GM18526 (cell line): ENCODE data around the gene TRAPPC1.

Experiments
- POLR2A ChIP-seq: IDR thresholded peaks from 3 replicates; pipeline ENCODE4 v1.6.1; 2011; ENCODE audit not compliant: insufficient read length; ENCODE audit errors: extremely low read depth

Gene TRAPPC1

DNA sequence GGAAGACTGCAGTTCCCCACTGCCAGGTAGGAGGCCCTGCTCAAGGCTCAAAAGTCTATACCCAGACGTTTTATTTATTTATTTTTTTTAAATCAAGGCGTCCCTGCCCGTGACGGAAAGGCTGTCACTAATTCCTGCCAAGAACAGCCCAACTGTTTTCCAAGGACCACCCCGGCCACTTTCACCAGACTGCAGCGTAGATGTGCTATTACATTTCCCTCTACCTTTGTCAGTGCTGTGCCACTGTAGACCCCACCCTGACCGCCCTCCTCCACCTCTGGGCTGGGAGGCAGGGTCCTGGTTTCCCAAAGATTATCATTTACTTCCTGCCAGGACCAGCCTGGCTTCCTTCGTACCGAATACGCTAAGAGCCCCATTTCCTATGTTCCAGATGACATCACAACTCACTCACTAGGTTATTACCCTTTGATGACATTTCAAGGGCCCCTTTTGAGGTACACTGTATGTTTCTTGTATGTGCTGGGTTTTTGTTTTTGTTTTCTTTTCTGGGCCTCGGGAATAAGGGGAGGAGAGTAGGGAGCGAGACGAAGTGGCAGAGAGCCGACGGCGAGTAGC lies 9.4 kb downstream of the TRAPPC1 start:
- TF ChIP-seq POLR2A: no peak

GRCh38 chr17:7916808-7917207 lies 14.9 kb downstream of the TRAPPC1 start:
- no peak for TF ChIP-seq POLR2A

DNA sequence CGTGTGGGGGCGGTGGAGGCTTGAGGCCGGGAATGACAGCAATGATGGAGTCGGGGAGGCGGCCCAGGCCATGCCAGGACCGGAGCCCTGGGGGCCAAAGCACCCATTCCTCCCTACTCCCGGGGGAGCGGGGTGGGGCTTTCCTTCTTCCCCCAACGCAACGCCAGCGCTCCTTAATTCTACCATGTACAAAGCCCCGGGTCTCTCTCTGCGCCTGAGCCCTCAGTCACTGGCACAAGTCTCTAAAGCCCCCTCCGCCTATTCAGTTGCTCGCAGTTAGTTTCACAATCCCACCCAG lies 15.4 kb downstream of the TRAPPC1 start:
- no peak for TF ChIP-seq POLR2A

DNA sequence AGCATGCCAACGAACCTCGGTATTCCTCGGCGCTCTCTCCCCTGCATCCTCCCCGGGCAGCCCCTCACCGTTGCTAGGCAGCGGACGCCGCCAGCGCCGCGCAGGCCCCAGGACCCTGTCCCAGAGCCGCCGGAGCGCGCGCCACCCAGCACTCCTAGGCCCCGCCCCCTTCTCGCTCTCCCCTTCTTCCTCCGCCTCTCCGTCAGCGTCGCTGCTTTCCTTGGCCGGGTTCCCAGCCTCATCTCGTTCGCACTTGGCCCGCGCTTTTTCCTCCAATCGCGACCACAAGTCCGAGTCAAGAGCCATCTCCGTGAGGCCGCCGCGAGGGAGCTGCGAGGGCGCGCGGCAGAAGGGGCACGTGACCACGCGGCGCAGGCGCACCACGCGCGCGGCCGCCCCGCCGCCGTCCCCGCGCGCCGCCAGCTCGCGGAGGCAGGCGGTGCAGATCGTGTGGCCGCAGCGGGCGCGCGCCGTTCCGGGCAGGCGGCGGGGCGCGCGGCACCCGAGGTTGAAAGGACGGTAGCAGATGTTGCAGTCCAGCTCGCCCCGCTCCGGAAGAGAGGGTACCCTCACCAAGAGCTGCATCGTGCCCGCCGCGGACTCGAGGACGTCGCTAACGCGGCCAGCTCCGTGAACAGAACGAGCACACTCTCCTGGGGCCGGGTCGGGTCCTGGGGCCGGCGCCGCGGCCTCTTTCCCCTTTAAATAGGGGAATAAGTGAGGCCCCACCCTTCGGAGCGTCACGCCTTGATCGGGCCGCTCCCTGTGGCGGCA lies 15.9 kb downstream of the TRAPPC1 start, which contains the start of gene RNF227:
TSS of gene RNF227 (minus strand) at position 679 of the 774 bp plus-strand sequence. CDS start at position 585, 94 bp downstream.
- TF ChIP-seq POLR2A: peak; percentile 48

DNA sequence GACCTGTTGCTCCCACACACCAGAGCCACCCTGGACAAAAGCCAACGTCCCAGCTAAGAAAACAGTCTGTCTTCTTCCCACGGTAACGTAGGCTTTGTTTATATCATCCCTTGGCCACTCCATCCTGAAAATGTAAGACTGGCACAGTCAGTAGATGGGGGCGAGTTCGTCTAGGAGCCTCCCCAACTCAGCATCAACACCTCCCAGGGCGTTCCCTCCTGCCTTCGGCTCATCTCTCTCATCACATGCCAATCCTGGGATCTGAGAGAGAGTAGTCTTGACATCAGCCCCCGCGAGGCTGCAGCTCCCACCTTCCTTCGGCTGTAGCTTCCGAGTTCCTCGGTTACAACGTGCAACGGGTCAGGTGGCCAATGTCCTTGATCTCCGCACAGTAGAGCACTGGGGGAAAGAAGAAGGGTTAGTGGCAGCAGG lies 16.6 kb downstream of the TRAPPC1 start:
- no peak for TF ChIP-seq POLR2A

- no peak for TF ChIP-seq POLR2A
Measured at GRCh38 chr17:7912927-7913524, 18.7 kb downstream of the TRAPPC1 start.

GRCh38 chr17:7911116-7911515 lies 20.6 kb downstream of the TRAPPC1 start:
- no peak for TF ChIP-seq POLR2A

GRCh38 chr17:7910711-7911110 lies 21.0 kb downstream of the TRAPPC1 start:
- no peak for TF ChIP-seq POLR2A

GRCh38 chr17:7910281-7910680 lies 21.5 kb downstream of the TRAPPC1 start:
- TF ChIP-seq POLR2A: no peak

GRCh38 chr17:7909089-7909488 lies 22.7 kb downstream of the TRAPPC1 start:
- no peak for TF ChIP-seq POLR2A

GRCh38 chr17:7903154-7904103 lies 28.3 kb downstream of the TRAPPC1 start:
- no peak for TF ChIP-seq POLR2A

DNA sequence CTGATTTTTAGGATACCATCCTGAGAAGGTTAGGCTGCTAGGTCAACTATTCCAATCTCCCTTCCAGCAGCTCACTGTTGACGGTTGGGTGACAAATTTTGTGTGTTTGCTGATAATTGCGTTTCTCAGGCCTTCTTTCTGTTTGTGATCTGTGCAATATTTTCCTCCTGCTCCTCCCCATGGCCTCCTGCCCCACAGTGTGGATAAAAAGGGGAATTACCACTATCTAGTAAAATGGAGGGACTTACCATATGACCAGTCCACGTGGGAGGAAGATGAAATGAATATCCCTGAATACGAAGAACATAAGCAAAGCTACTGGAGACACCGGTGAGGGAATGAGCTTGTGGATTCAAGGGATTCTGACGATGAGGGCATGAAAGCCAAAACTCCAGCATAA lies 34.0 kb downstream of the TRAPPC1 start:
- TF ChIP-seq POLR2A: no peak

- TF ChIP-seq POLR2A: no peak
Measured at GRCh38 chr17:7897090-7897489, 34.7 kb downstream of the TRAPPC1 start.

DNA sequence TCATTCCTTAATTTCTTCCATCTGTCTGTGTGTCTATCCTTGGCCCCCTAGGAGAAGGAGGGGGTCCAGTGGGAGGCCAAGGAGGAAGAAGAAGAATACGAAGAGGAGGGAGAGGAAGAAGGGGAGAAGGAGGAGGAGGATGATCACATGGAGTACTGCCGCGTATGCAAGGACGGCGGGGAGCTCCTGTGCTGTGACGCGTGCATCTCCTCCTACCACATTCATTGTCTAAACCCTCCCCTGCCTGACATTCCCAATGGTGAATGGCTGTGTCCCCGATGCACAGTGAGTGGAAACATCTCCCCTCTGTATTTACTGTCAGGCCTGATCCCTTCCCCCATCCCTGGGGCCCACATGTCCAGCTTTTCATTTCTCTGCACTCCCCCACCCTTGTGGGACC lies 36.9 kb downstream of the TRAPPC1 start:
- TF ChIP-seq POLR2A: no peak

DNA sequence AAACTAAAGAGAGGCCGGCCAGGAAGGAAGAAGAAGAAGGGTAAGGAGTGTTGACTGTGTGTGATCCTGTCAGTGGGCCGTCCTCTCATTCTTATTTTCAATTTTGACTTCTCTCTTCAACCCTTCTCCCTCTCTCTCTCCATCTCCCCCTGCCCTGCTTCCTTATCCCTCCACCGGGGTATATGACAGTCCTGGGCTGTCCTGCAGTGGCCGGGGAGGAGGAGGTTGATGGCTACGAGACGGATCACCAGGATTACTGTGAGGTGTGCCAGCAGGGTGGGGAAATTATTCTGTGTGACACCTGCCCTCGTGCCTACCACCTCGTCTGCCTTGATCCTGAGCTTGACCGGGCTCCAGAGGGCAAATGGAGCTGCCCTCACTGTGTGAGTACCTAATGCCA lies 37.5 kb downstream of the TRAPPC1 start:
- no peak for TF ChIP-seq POLR2A
